MM.1S (cell line): ENCODE data around the gene PTPRH.

Experiments
- DNase-seq: peaks from one replicate; pipeline ENCODE4 v3.0.0-alpha.2; 2015
- H2AFZ ChIP-seq: fragments of 300-600 bp; sonication (generic); 2 replicates; pipeline ENCODE4 v1.6.0; 2016; ENCODE audit warnings: antibody characterized with exemption, low read length
- H3F3A ChIP-seq: fragments of 300-600 bp; sonication (generic); 2 replicates; pipeline ENCODE4 v1.6.1; 2016; ENCODE audit warnings: mild to moderate bottlenecking, antibody characterized with exemption, low read length, moderate library complexity, mixed read lengths; ENCODE audit not compliant: insufficient read depth
- H3K27ac ChIP-seq: fragments of 300-600 bp; sonication (generic); 2 replicates; pipeline ENCODE4 v1.5.1; 2016; ENCODE audit warnings: mild to moderate bottlenecking, low read length
- H3K27me3 ChIP-seq: fragments of 300-600 bp; sonication (generic); replicated peaks from 2 replicates; pipeline ENCODE4 v1.6.0; 2016; ENCODE audit warnings: low read length; ENCODE audit not compliant: insufficient read depth
- H3K36me3 ChIP-seq: fragments of 300-600 bp; sonication (generic); replicated peaks from 2 replicates; pipeline ENCODE4 v1.6.1; 2016; ENCODE audit warnings: mild to moderate bottlenecking, low read length, mixed read lengths; ENCODE audit not compliant: insufficient read depth
- H3K4me1 ChIP-seq: fragments of 300-600 bp; sonication (generic); 2 replicates; pipeline ENCODE4 v1.6.1; 2016; ENCODE audit warnings: low read length, mixed read lengths
- H3K4me2 ChIP-seq: fragments of 300-600 bp; sonication (generic); 2 replicates; pipeline ENCODE4 v1.6.0; 2016; ENCODE audit warnings: low read depth, low read length
- H3K4me3 ChIP-seq: fragments of 300-600 bp; sonication (generic); 2 replicates; pipeline ENCODE4 v1.5.1; 2016; ENCODE audit warnings: low read length, mixed read lengths
- H3K79me2 ChIP-seq: fragments of 300-600 bp; sonication (generic); 2 replicates; pipeline ENCODE4 v1.6.1; 2016; ENCODE audit warnings: mixed run types, low read length, mixed read lengths
- H3K9ac ChIP-seq: fragments of 300-600 bp; sonication (generic); 2 replicates; pipeline ENCODE4 v1.6.1; 2016; ENCODE audit warnings: low read length, mixed read lengths
- H3K9me2 ChIP-seq: fragments of 300-600 bp; sonication (generic); replicated peaks from 2 replicates; pipeline ENCODE4 v1.6.1; 2016; ENCODE audit warnings: mild to moderate bottlenecking, low read length, mixed read lengths; ENCODE audit not compliant: insufficient read depth
- H3K9me3 ChIP-seq: fragments of 300-600 bp; sonication (generic); replicated peaks from 2 replicates; pipeline ENCODE4 v1.6.1; 2016; ENCODE audit warnings: mild to moderate bottlenecking, low read length, mixed read lengths; ENCODE audit not compliant: insufficient read depth
- H4K20me1 ChIP-seq: fragments of 300-600 bp; sonication (generic); 2 replicates; pipeline ENCODE4 v1.6.1; 2016; ENCODE audit warnings: mild to moderate bottlenecking, low read length, moderate library complexity, mixed read lengths; ENCODE audit not compliant: insufficient read depth
- EZH2 ChIP-seq: fragments of 300-600 bp; sonication (generic); optimal IDR thresholded peaks from 2 replicates; pipeline ENCODE3; 2017; ENCODE audit warnings: low read depth, mild to moderate bottlenecking, antibody characterized with exemption, low read length, mixed read lengths
- EZH2phosphoT487 ChIP-seq: fragments of 300-600 bp; sonication (generic); IDR thresholded peaks from 2 replicates; pipeline ENCODE4 v1.6.1; 2018; ENCODE audit warnings: antibody characterized with exemption, low read length
- TF ChIP-seq, protein P1 (sequence below): fragments of 300-600 bp; sonication (generic); IDR thresholded peaks from 2 replicates; pipeline ENCODE4 v1.5.1; 2016; ENCODE audit warnings: antibody characterized with exemption, low read length, mixed read lengths

Gene PTPRH

DNA sequence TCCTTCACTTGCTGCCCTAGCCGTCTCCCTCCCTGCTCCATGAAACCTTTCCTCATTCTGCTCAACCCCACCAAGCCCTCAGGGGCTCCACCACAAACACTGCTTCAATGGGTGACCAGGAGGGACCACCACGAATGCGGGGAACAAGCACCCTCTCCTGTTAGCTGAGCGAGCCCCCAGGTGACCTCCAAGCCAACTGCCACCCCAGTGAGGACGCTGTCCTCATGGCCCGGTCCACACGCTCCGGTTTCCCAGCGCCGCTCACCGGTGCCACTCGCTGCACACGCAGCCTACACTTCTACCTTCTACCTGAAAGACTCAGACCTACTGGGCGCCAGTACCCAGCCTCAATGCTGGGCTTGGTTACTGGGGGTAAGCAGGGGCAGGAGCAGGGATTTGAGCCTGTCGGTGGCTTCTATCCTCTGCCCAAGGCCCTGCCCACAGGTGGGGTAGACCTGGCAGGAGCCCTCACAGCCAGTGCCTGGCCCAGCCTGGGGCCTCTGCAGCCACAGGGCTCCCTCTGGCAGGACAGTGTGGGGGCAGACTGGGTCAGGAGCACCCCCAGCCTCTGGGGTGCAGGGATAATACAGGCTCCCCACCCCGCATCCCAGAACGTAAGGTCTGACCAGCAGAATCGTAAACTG, 20.0 kb upstream of the PTPRH start:
- Histone ChIP-seq H3K36me3 (peaks cover 13% of the 10 kb centered on the region; the same call in 1 of the 2 replicates), H3K9ac (no peak overlapping the region), H3K4me2 (no peak overlapping the region), H3K27ac (no peak overlapping the region), H3K4me3 (no peak overlapping the region), H3K27me3 (no peaks in the 10 kb centered on the region), H3F3A (no peaks in the 10 kb centered on the region), H3K9me3 (no peaks in the 10 kb centered on the region), H3K79me2 (peaks cover 21% of the 10 kb centered on the region), H4K20me1 (peaks cover 5% of the 10 kb centered on the region; the same call in 1 of the 2 replicates), H3K4me1 (no peaks in the 10 kb centered on the region), H3K9me2 (no peaks in the 10 kb centered on the region), H2AFZ (no peak overlapping the region)
- no peak for DNase-seq
- TF ChIP-seq EZH2 = no peak
- TF ChIP-seq, protein P1, sequence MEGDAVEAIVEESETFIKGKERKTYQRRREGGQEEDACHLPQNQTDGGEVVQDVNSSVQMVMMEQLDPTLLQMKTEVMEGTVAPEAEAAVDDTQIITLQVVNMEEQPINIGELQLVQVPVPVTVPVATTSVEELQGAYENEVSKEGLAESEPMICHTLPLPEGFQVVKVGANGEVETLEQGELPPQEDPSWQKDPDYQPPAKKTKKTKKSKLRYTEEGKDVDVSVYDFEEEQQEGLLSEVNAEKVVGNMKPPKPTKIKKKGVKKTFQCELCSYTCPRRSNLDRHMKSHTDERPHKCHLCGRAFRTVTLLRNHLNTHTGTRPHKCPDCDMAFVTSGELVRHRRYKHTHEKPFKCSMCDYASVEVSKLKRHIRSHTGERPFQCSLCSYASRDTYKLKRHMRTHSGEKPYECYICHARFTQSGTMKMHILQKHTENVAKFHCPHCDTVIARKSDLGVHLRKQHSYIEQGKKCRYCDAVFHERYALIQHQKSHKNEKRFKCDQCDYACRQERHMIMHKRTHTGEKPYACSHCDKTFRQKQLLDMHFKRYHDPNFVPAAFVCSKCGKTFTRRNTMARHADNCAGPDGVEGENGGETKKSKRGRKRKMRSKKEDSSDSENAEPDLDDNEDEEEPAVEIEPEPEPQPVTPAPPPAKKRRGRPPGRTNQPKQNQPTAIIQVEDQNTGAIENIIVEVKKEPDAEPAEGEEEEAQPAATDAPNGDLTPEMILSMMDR = no peak

DNA sequence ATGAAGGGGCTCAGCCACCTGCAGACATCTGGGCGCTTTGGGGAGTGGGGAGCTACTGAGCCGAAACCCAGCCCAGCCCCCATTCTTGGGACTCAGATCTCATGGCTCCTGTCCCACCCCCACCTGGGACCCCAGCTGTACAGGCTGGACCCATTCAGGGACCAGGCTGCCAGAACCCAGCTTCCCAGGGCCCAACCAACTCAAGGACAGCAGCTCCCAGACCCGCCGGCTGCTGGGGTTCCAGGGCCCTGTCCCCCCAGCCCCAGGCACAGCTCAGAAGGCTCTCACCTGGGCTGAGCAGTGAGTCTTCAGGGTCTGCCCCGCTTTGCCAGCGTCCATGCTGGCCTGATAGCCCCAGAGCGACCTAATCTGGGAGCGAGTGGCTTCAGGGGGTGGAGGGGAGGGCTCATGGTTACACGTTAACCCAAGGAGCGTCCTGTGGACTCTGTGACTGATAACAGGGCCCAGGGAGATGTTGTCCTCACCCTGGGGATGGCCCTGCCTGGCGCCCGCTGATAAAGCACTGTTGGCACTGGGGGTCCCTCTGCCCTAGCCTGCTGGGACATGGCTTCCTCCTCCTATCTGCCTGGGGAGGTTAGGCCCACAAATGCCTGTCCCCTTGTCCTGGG, 19.2 kb upstream of the PTPRH start, which contains the start of gene TMEM86B:
TSS of gene TMEM86B (minus strand) at position 361 of the 629 bp plus-strand sequence. CDS start at position 339, 22 bp downstream.
- Histone ChIP-seq H3F3A (no peaks in the 10 kb centered on the region), H3K27ac (no peak within 1 kb of the TSS), H3K9ac (no peak within 1 kb of the TSS), H3K79me2 (peaks cover 15% of the 10 kb centered on the region), H3K9me3 (no peaks in the 10 kb centered on the region), H3K27me3 (no peaks in the 10 kb centered on the region), H3K4me1 (no peaks in the 10 kb centered on the region), H3K4me3 (no peak within 1 kb of the TSS), H3K4me2 (no peak within 1 kb of the TSS), H3K9me2 (no peaks in the 10 kb centered on the region), H2AFZ (no peak within 1 kb of the TSS), H3K36me3 (peaks cover 13% of the 10 kb centered on the region; the same call in 1 of the 2 replicates), H4K20me1 (peaks cover 5% of the 10 kb centered on the region; the same call in 1 of the 2 replicates)
- no peak for TF ChIP-seq EZH2
- TF ChIP-seq, protein P1 = no peak
- no peak for TF ChIP-seq EZH2phosphoT487
- no peak for DNase-seq

DNA sequence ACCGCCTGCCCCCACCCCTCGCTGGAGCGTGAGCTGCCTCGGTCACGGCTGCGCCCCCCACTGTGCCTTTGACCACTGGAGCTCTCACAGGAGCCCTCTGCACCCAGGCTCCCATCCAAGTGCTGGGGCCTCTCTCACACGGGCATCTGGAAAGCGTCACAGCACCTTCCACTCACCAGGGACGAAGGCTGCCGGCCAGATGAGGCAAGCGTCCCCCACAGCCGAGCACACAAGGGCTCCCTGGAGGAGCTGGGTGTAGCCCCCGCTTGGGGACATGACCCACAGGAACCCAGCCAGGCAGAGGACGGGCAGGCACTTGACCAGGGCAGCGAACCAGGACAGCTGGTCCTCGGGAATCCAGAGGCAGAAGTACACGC, 18.7 kb upstream of the PTPRH start:
- Histone ChIP-seq H3K79me2 (peaks cover 10% of the 10 kb centered on the region; the same call in 1 of the 2 replicates), H3K36me3 (peaks cover 8% of the 10 kb centered on the region; the same call in 1 of the 2 replicates), H3K4me3 (no peak overlapping the region), H2AFZ (no peak overlapping the region), H3K27me3 (no peaks in the 10 kb centered on the region), H4K20me1 (peaks cover under 1% of the 10 kb centered on the region; the same call in 1 of the 2 replicates), H3K4me1 (no peaks in the 10 kb centered on the region), H3K9me2 (no peaks in the 10 kb centered on the region), H3K4me2 (no peak overlapping the region), H3K27ac (no peak overlapping the region), H3F3A (no peaks in the 10 kb centered on the region), H3K9me3 (no peaks in the 10 kb centered on the region), H3K9ac (no peak overlapping the region)
- no peak for DNase-seq
- no peak for TF ChIP-seq EZH2phosphoT487
- TF ChIP-seq, protein P1 = no peak
- no peak for TF ChIP-seq EZH2
